GM04503 (cell line): Measurements from ENCODE around the gene MAML2.
A peak's percentile ranks its signal among the peaks of the same experiment; 100 is the strongest.

ENCODE experiments used
- DNase-seq: peaks from one replicate; pipeline ENCODE4 v3.0.0-alpha.2; 2012; ENCODE audit warnings: low read depth

Gene MAML2

DNA sequence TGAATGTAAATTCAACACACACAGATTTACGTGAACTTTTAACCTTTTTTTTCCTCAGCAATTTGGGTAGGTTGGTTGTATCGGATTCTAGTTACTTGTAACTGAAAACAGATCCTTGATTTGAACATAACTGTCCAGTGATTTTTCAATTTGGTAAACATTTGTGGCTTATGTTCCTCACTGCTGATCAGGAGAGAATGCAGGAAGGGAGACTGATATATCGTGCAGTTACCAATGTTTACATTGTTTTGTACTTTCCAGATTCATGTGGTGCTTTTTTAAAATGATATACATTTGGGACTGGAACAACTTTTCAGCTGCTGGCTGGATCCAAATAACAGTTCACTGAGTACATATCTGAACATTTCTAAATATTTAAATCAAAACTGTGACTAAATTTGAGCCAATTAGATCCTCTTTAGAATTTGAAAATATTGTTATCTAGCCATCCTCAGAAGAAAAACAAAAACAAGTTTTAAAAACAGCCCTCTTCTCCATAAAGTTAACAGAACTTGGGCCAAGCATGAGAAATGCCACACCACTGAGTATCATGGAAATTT lies 334.8 kb downstream of the MAML2 start:
- DNase-seq = no peak

DNA sequence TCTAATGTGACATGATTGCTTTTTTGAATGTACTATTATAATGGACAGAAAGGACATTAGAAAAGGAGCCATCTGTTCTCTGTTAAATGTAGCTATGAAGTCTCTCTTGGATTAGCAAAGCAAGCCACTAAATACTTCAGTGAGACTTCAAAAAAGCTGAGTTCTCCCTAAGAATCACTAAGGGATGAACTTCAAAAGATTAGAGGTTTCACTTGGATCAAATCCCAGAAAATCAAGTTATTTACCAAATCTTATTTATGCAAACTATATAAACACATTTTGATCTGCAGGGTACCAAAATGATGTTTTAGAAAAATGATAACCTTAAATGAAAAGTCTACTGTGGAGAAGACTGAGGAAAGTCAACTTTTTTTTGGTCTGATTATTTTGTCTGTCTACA lies 337.0 kb downstream of the MAML2 start:
- DNase-seq = no peak

DNA sequence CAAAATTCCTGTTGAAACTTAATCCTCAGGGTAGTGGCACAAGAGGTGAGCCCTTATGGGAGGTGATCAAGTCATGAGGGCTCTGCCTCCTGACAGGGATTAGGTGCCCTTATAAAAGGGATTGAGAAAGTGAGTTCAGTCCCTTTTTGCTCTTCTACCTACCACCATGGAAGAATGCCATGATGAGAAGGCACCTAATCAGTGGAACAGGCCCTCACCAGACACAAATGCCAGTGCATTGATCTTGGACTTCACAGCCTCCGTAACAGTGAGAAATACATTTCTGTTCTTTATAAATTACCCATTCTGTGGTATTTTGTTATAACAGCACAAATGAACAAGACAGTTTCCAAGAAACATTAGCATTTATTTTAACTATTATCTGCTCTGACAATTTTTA lies 338.1 kb downstream of the MAML2 start:
- no peak for DNase-seq

DNA sequence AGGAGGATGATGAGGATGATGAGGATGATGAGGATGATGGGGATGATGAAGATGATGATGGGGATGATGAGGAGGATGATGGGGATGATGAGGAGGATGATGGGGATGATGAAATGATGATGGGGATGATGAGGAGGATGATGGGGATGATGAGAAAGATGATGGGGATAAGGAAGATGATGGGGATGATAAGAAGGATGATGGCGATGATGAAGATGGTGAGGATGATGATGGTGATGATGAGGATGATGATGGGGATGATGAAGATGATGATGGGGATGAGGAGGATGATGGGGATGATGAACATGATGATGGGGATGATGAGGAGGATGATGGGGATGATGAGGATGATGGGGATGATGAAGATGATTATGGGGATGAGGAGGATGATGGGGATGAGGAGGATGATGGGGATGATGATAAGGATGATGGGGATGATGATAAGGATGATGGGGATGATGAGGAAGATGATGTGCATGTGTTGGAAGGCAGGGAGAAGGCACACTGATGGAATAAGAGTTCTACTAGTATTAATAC lies 340.2 kb downstream of the MAML2 start:
- DNase-seq = no peak

DNA sequence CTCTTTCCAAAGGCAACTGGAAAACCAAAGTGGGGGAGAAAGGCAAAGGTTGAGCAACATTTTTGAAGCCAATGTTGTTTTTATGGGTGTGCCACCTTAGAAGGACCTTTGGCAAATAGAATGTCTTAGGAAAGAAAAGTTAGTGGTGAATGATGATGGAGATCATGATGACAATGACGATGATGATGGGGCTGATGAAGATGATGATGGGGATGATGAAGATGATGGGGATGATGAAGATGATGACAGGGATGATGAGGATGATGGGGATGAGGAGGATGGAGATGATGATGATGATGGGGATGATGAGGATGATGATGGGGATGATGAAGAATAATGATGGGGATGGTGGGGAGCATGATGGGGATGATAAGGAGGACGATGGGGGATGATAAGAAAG lies 340.7 kb downstream of the MAML2 start:
- no peak for DNase-seq

DNA sequence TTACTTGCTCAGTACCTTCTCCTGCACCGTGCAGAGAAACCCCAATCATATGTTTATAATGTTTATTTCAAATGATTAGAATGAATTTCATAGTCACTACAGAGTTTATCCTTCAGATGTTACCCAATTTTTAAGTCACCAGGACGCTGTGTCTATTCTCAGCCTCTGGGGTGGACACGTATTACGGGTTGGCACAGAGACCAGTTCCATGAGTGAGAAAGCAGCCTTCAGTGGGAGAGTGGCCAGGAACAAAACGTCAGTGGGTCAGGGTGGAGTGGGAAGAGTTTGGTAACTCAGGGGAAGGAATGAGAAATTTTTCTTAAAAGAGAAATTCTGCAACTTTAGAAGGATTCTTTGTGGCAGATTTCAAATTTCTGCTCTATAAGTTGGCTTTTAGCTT lies 342.0 kb downstream of the MAML2 start:
- DNase-seq = peak; percentile 86

DNA sequence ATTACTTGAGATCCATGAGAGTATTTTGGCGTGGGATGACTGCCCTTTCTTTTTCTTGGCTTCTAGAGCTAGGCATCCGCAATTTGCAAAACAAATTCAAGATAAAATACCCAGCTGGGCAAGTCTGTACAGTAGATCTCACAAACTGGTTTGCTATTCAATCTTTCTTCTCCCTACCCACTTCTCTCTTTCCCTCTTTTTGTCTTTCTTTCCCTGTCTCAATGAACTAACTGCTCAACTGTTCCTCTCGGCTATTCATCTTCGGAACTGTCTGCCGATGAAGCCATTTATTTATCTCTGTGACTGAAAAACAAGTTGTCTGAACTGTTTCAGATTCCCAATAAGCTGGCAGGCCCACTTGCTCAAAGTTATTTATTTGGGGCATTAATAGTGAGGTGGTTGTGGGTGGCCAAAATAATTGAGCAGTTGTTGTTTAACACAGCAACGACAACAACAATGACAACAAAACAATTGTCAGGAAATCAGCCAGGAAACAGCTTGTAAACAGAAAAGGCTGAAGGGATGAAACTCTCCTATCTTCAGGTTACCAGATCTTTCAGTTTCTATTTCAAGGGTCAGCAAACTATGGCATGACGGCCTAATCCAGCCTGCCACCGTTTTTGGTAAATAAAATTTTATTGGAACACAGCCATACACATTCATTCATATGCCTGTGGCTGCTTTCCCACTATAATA lies 343.1 kb downstream of the MAML2 start:
- DNase-seq = no peak

DNA sequence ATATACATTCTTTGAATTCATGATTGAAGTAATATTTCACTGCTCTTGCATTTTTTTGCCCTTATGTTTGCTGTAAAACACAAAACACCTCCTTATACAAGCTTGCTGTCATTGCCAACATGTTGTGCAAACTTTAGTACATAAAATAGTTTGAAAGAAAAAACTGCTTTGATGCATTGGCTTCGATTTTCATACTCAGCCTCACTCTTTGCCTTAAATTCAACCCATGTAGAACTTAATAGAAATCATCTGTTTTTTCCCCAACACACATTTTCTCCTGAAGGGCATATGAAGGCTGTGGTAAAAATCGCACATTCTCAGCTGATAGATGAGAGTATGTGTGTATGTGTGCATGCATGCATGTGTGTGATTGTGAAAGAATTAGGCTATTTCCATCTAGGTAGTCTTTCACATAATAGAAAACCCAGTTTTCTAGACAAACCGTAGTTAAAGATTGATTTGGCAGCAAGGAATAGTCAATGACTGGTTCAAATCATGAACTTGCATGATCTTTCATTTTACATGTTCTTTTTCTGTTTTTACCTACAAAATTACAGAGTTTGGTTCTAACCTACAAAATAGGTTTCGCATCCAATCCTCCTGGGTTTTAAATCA lies 346.3 kb downstream of the MAML2 start:
- no peak for DNase-seq

DNA sequence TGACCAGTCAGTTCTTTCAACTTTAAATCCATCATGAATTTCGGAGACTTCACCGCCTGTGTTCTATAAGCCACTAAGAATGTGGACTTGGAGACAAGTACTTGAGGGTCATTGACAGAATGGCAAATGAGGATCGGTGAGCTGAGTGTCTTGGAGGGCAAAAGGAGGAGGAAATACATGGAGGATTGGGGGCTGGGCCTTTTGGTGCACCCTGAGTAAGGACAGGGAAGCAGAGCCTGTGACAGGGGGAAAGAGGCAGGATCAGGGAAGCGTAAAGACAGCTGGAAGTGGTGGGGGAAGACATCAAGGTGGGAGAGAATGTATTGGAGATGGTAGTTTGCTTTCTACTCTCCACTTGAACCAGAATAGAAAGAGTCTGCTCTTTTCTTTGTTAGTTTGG lies 348.7 kb downstream of the MAML2 start:
- DNase-seq = no peak

DNA sequence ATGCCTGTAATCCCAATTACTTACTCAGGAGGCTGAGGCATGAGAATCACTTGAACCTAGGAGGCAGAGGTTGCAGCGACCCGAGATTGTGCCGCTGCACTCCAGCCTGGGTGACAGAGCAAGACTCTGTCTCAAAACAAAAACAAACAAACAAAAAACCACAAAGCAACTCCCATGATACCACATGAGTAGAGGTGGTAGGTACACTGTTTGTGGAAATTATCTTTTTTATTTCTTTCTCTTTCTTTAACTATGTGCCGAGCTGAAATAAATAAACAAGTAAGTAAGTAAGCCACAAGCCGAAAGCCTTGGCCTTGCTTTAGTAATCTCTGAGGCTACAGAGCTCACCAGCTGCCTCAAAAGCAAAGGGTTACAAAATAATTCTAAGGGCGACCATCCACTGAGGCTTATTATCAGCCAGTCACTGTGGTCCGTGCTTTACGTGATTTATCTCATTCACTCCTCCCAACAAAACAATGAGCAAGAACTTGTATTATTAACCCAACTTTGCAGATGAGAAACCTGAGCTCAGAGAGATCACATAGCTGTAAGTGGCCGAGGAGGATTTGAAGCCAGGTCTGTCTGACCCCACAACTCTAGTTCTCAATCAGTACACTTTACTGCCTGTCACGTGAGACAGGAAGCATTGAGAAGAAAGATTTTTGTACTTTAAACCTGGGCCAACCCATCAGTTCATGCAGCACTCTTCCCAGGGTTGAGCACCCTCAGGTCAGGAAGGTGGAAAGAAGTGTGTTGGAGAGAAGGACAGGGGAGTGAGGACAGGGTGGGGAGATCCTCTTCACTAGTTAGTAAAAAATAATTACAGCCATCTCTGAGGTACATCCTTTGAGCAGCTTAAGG lies 349.3 kb downstream of the MAML2 start:
- no peak for DNase-seq

DNA sequence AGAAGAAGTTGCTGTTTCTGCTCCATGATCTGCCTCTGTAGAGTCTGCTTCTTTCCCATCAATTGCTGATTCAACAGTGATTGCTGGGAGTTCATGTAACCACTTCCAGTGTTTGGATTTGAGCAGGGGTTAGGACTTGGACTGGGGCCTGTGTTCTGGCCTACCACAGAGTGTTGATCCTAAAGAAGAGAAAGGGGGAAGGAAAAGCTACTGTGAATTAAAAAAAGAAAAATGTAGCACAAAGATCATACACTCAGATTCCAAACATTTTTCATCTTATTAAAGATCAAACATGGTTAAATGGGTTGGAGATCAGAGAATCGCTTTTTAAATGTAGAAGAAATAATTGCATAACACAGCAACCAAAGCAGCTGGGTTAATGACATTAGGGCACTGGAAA lies 351.4 kb downstream of the MAML2 start:
- DNase-seq = peak; percentile 49

DNA sequence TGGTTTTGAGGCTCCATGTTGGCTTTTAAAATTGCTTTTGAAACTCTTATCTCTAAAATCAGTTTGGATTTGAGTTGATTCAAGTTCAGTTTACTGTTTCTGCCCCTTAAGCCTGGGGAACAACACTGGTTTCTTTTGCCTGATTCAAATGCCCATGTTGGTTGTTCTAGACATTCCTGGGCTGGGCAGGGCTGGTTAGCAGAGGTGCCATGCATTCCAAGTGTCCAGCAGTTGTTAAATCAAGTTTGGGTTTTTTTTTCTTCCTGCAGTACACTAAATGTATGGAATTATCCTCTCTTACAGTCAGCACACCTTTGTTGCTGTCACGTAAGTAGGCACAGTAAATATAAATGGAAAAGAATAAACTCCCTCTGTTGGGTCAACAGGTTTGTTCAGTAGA lies 351.9 kb downstream of the MAML2 start:
- no peak for DNase-seq

DNA sequence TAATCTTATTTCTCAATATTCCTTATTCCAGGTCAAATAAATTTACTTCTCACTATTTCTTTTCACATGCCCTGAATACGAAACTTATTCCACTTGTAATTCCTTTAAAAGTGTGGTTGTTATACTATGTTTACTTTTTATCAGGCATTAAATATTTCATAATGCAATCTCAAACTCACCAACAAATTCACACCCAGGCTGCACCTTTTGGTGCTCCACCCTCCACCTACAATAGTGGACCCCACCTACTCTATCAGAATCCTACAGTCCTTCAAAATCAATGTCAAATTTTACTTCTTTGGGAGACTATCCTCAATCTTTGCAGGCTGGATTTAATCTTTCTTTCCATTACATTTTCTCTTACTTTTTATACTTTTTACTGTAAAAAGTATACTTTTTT lies 353.2 kb downstream of the MAML2 start:
- no peak for DNase-seq

DNA sequence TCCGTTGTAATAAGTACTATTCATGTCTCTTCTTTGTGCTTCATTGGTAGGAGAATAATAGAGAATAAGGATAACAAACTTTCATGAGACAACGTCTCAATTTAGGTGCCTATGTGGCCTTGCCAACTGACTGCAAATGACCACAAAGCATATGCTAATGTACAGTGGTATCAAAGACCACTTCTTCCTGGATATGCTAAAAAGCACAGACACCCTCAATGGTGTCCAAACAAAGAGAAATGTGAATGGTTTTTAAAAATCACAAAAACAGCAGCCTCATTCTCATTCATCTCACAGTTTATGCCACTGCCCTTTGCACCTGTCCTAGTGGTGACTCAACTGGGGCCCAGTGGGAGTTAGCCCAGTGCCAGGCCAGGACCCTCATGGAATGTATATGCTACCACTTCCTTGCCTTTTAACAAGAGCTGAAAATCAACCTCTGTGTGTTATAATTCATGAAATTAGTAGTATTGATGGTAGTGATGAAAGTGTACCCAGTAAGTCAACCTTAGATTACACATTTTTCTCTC lies 353.9 kb downstream of the MAML2 start:
- DNase-seq = no peak

DNA sequence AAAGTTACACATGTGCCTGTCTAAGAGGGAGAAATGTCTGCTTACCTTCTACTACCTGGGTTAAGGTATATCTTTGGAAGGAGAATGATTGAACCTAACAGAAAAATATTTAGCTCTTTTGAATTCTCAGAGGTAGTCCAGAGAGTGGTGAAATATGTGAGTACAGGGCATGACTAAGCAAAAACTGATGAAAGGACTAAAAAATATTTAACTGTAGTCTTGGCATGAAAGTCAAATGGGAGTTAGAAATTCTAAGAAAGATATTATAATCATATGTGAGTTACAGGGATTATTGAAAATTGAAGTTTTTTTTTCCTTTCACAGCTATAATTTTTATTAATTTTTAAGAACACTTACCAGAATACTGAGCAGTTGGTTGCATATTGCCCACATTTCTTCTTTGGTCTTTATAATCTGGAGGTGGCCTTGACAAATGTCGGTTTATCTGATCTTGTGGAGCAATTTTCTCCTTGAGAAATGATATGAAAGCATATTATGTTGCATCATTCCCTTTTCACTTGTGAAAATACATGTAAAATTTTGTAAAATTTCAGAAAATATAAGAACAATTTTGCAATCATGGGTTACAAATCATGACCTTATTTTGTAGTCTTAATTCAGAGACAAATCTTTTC lies 357.7 kb downstream of the MAML2 start:
- DNase-seq = no peak

DNA sequence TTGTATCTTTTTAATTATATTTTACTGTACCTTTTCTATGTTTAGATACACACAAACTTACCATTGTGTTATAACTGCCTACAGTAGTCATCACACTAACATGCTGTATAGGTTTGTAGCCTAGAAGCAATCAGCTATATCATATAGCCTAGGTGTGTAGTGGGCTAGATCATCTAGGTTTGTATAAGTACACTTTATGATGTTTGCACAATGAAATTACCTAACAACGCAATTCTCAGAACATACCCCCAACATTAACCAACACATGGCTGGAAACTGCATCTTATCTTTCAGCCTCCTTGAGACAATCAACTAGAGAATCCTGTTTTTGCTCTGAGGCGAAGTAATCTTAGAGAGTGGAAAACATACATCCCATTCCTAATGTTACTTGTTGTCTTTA lies 358.9 kb downstream of the MAML2 start:
- DNase-seq = no peak

DNA sequence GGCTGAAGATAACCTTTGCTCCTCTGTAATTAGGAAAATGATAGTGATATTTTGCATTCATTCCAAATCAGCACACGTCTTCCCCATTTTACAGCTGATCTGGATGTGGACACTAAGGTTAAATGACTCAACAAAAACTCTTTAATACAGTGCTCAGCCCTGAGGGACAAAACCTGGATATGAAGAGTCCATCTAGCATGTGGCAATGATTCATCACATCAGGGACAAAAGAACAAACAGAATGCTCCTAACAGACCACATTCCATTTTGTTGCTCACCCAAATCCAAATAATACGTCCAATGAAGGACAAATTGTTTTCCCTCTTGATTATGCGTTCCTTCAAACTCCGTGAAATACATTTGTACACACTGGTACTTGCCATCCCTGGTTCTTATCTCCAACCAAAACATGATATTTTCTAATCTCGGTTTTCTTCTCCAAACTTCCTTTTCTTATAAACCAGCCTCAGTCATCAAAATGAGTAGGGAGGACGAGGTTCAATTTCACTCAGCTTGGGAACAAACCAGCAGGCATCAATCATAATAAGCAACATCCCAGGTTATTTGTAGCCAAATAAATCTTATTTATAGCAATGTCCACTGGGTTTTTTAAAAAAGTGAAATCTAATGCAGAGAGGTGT lies 365.3 kb downstream of the MAML2 start:
- no peak for DNase-seq

DNA sequence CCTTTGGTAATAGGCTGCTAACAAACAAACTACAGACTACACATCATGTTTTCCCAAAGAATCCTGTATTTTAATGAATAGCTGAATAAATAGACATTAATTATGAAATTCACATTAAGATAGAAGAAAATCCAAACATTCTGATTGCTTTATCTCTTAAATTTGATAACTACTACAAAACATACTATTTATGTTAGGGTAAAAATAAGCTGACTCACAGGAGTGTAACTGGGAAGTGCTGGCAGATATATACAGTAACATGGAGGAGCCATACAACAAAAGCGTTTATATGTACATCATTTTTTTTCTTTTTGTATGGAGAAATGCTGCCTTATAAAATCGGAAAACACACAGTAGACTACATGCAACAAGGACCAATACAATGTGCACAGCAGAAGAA lies 366.4 kb downstream of the MAML2 start:
- DNase-seq = no peak

DNA sequence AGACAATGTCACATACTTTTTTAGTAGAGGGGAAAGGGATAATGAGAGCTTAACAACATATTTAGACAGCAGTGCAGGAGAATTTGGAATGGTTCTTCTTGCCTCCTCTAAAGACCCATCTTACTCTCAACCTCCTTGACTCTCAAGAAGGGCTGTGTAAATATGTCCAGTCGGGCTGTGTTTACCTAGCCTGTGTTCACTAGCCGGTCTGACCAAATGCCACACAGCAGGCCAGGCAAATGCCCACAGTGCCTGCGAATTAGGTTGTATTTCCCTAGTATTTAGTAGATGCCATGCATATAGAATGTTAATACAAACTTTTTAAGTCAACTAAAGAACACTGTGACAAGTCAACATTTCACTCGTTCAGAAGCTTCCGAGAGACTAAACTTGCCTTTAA lies 367.7 kb downstream of the MAML2 start:
- DNase-seq = no peak

DNA sequence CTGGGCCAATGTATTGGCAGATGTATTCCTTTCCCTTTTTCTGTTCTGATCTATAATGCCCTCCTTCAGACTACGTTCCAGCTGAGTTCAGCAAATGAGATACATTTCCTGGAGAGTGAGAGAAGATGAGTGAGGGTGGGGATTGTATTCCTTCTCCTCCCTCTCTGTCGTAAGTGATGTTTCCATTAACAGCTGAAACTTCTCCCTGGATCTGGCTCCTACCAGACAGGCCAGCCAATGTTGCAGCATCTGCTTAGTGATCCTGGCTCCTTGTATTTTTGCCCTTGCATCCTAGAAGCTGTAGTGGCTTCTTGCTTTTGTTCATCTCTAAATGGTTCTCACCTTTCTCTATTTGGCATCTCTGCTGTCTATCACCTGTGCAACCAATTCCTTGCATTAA lies 370.9 kb downstream of the MAML2 start:
- no peak for DNase-seq

DNA sequence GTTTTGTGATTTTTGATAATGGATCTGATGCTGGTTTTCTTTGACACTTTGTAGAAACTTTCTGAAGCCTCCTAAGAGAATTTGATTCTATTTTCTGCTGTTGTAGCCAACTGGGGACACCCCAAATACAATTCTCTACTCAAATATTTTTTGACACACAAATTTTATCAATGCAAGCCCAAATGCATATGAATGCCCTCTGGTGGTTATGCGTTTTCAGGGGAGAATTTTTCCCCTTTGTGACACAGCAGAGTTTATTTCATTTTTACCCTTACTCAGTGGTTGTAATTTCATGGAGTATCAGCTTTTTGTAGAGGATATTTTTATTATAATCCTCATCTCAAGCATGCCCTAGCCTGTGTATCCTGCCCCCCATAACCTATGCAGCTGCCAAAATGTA lies 374.4 kb downstream of the MAML2 start:
- DNase-seq = no peak
